H9 (cell line): ENCODE data around the gene PLD1. TPM values are rescaled to one million over a fixed set of nuclear protein-coding genes. Genes with fewer than 3 reads are reported as not detected.

ENCODE experiments used
- DNase-seq: peaks from one replicate; pipeline ENCODE4 v3.0.0-alpha.2; 2017
- H2AFZ ChIP-seq: one replicate; pipeline ENCODE4 v1.6.1; 2013; ENCODE audit warnings: mild to moderate bottlenecking, low read length, control low read depth, moderate library complexity
- H2AK5ac ChIP-seq: 2 replicates; pipeline ENCODE4 v1.6.1; 2013; ENCODE audit warnings: low read length, control low read depth, mixed read lengths; ENCODE audit not compliant: insufficient read length
- H2BK120ac ChIP-seq: one replicate; pipeline ENCODE4 v1.6.1; 2013; ENCODE audit warnings: low read depth, mild to moderate bottlenecking, low read length, control low read depth, inconsistent platforms; ENCODE audit not compliant: poor library complexity, severe bottlenecking
- H2BK12ac ChIP-seq: 2 replicates; pipeline ENCODE4 v1.6.1; 2013; ENCODE audit warnings: low read length, control low read depth, mixed read lengths, low read depth; ENCODE audit not compliant: insufficient read length
- H2BK15ac ChIP-seq: 2 replicates; pipeline ENCODE4 v1.6.1; 2013; ENCODE audit warnings: low read depth, low read length, control low read depth
- H2BK20ac ChIP-seq: one replicate; pipeline ENCODE4 v1.6.1; 2013; ENCODE audit warnings: low read depth, mild to moderate bottlenecking, low read length, control low read depth, inconsistent platforms; ENCODE audit not compliant: poor library complexity, severe bottlenecking
- H2BK5ac ChIP-seq: 2 replicates; pipeline ENCODE4 v1.6.1; 2013; ENCODE audit warnings: low read length, control low read depth, mixed read lengths; ENCODE audit not compliant: insufficient read length
- H3K14ac ChIP-seq: 2 replicates; pipeline ENCODE4 v1.6.1; 2013; ENCODE audit warnings: low read length, control low read depth; ENCODE audit not compliant: insufficient read depth
- H3K18ac ChIP-seq: 2 replicates; pipeline ENCODE4 v1.6.1; 2013; ENCODE audit warnings: low read depth, mild to moderate bottlenecking, mixed read lengths, low read length, control low read depth; ENCODE audit not compliant: insufficient read length
- H3K23ac ChIP-seq: 2 replicates; pipeline ENCODE4 v1.6.1; 2013; ENCODE audit warnings: low read length, control low read depth, mixed read lengths, low read depth; ENCODE audit not compliant: insufficient read length
- H3K23me2 ChIP-seq: 2 replicates; pipeline ENCODE4 v1.6.1; 2013; ENCODE audit warnings: low read depth, mild to moderate bottlenecking, mixed read lengths, low read length, control low read depth; ENCODE audit not compliant: insufficient read length, poor library complexity, severe bottlenecking
- H3K27ac ChIP-seq: 2 replicates; pipeline ENCODE4 v1.5.1; 2013; ENCODE audit warnings: low read length, control low read depth, mixed read lengths, low read depth; ENCODE audit not compliant: insufficient read length
- H3K27me3 ChIP-seq: 2 replicates; pipeline ENCODE4 v1.6.1; 2013; ENCODE audit warnings: low read length, control low read depth, inconsistent platforms; ENCODE audit not compliant: insufficient read depth
- H3K4ac ChIP-seq: 2 replicates; pipeline ENCODE4 v1.6.1; 2013; ENCODE audit warnings: low read depth, mild to moderate bottlenecking, control low read depth, inconsistent platforms, low read length, moderate library complexity
- H3K4me1 ChIP-seq: 2 replicates; pipeline ENCODE4 v1.6.1; 2013; ENCODE audit warnings: low read length, control low read depth, inconsistent platforms; ENCODE audit not compliant: insufficient read depth
- H3K4me2 ChIP-seq: 2 replicates; pipeline ENCODE4 v1.6.1; 2013; ENCODE audit warnings: low read length, control low read depth, mixed read lengths; ENCODE audit not compliant: insufficient read length, insufficient read depth
- H3K56ac ChIP-seq: 2 replicates; pipeline ENCODE4 v1.6.1; 2013; ENCODE audit warnings: low read depth, mild to moderate bottlenecking, mixed read lengths, low read length, control low read depth; ENCODE audit not compliant: insufficient read length
- H3K79me1 ChIP-seq: 2 replicates; pipeline ENCODE4 v1.6.1; 2013; ENCODE audit warnings: low read depth, mild to moderate bottlenecking, moderate library complexity, low read length, control low read depth, inconsistent platforms; ENCODE audit not compliant: insufficient read depth, poor library complexity, severe bottlenecking
- H3K79me2 ChIP-seq: 2 replicates; pipeline ENCODE4 v1.6.1; 2013; ENCODE audit warnings: low read length, control low read depth, inconsistent platforms; ENCODE audit not compliant: insufficient read depth
- H3K9ac ChIP-seq: 2 replicates; pipeline ENCODE4 v1.6.1; 2013; ENCODE audit warnings: low read length, control low read depth, mixed read lengths; ENCODE audit not compliant: insufficient read length; ENCODE audit errors: extremely low read depth
- H3K9me3 ChIP-seq: one replicate; pipeline ENCODE4 v1.6.1; 2013; ENCODE audit warnings: low read depth, low read length, inconsistent platforms; ENCODE audit not compliant: control insufficient read depth
- H3T11ph ChIP-seq: one replicate; pipeline ENCODE4 v1.6.1; 2013; ENCODE audit warnings: mild to moderate bottlenecking, low read length, control low read depth, inconsistent platforms
- H4K20me1 ChIP-seq: one replicate; pipeline ENCODE4 v1.6.1; 2013; ENCODE audit not compliant: control insufficient read depth, insufficient read length, insufficient read depth
- H4K5ac ChIP-seq: 2 replicates; pipeline ENCODE4 v1.6.1; 2013; ENCODE audit warnings: low read depth, mild to moderate bottlenecking, mixed read lengths, low read length, control low read depth; ENCODE audit not compliant: insufficient read length
- H4K8ac ChIP-seq: replicated peaks from 2 replicates; pipeline ENCODE4 v1.6.1; 2013; ENCODE audit warnings: low read length, control low read depth, mixed read lengths, low read depth; ENCODE audit not compliant: insufficient read length
- H4K91ac ChIP-seq: 2 replicates; pipeline ENCODE4 v1.6.1; 2013; ENCODE audit warnings: low read depth, mild to moderate bottlenecking, moderate library complexity, mixed read lengths, low read length, control low read depth; ENCODE audit not compliant: insufficient read length
- H3K27ac Mint-ChIP-seq, 3 experiments: 2 replicates in 2 of 3; 3 replicates in 1 of 3; pipeline ENCODE4 v1.8.0; 2020 to 2021; ENCODE audit warnings: mixed read lengths in 3 of 3, mild to moderate bottlenecking in 1 of 3, moderate library complexity in 1 of 3
- H3K27me3 Mint-ChIP-seq: 2 replicates; pipeline ENCODE4 v1.8.0; 2021; ENCODE audit warnings: low read depth, mild to moderate bottlenecking, moderate library complexity, mixed read lengths
- H3K36me3 Mint-ChIP-seq, 3 experiments: 2 replicates in 2 of 3; 3 replicates in 1 of 3; pipeline ENCODE4 v1.8.0; 2020 to 2021; ENCODE audit warnings: low read depth in 3 of 3, mixed read lengths in 3 of 3; ENCODE audit not compliant: insufficient read depth in 1 of 3
- H3K4me1 Mint-ChIP-seq, 2 experiments: 2 replicates each; pipeline ENCODE4 v1.8.0; 2020; ENCODE audit warnings: mixed read lengths in 2 of 2
- H3K4me3 Mint-ChIP-seq, 2 experiments: 2 replicates in 1 of 2; 3 replicates in 1 of 2; pipeline ENCODE4 v1.8.0; 2020 to 2021; ENCODE audit warnings: mild to moderate bottlenecking in 2 of 2, mixed read lengths in 2 of 2, moderate library complexity in 1 of 2
- H3K9me3 Mint-ChIP-seq, 2 experiments: 2 replicates in 1 of 2; 3 replicates in 1 of 2; pipeline ENCODE4 v1.8.0; 2020; ENCODE audit warnings: mild to moderate bottlenecking in 2 of 2, mixed read lengths in 2 of 2, moderate library complexity in 1 of 2
- CTCF ChIP-seq: fragments of 200-600 bp; sonication (generic); conservative IDR thresholded peaks from 3 replicates; pipeline ENCODE4 v1.8.0; 2021; ENCODE audit warnings: antibody characterized with exemption, mild to moderate bottlenecking
- WGBS: extraction: QIAGEN DNeasy Blood & Tissue Kit; methylation state at CpG from one replicate; pipeline ENCODE4 v1.1.7; 2013; ENCODE audit warnings: missing lambda C conversion rate, low lambda C conversion rate, mixed read lengths; ENCODE audit not compliant: insufficient read length; ENCODE audit errors: extremely low coverage; 5-methylcytosine and 5-hydroxymethylcytosine counted together
- total RNA-seq: library from RNA; stranded (reverse); gene quantifications from 2 replicates; pipeline ENCODE4 v1.2.1, GENCODE V29; 2021

PLD1 gene
- total RNA-seq, 1 experiment from 2014 or later, result 1.8 TPM

GRCh38 chr3:171784387-171784786 is 25.9 kb downstream of the PLD1 start:
- H3K36me3 Mint-ChIP-seq, result no peaks in the 10 kb centered on the region
- H3K4me3 Mint-ChIP-seq, result no peak overlapping the region

More at GRCh38 chr3:171784387-171784786, 25.9 kb downstream of the PLD1 start:
- Histone ChIP-seq H4K91ac (no peak overlapping the region), H3K23ac (no peak overlapping the region), H4K20me1 (no peaks in the 10 kb centered on the region), H3K9me3 (no peaks in the 10 kb centered on the region), H3K79me2 (no peaks in the 10 kb centered on the region), H4K8ac (no peak overlapping the region), H2BK5ac (no peak overlapping the region), H3K14ac (no peak overlapping the region), H3T11ph (no peak overlapping the region), H4K5ac (no peak overlapping the region), H3K27me3 (no peaks in the 10 kb centered on the region), H3K4ac (no peak overlapping the region), H3K23me2 (no peaks in the 10 kb centered on the region), H2BK12ac (no peak overlapping the region), H3K9ac (no peak overlapping the region), H3K79me1 (no peaks in the 10 kb centered on the region), H3K18ac (no peak overlapping the region), H2AFZ (no peak overlapping the region), H2AK5ac (no peak overlapping the region), H3K27ac (no peak overlapping the region), H3K4me1 (no peaks in the 10 kb centered on the region), H3K4me2 (no peak overlapping the region), H2BK120ac (no peak overlapping the region), H2BK20ac (no peak overlapping the region), H3K56ac (no peak overlapping the region), H2BK15ac (no peak overlapping the region)
- H3K27ac Mint-ChIP-seq, result no peak overlapping the region
- no peaks in the 10 kb centered on the region for H3K27me3 Mint-ChIP-seq
- TF ChIP-seq CTCF, result no peak
- WGBS, result no CpG with 5 or more reads among the region's 2 CpGs
- no peaks in the 10 kb centered on the region for H3K9me3 Mint-ChIP-seq
- no peaks in the 10 kb centered on the region for H3K4me1 Mint-ChIP-seq
- no peak for DNase-seq
